GM08714 (cell line): ENCODE data around the gene WNK2.

Experiments used
- H3K4me3 ChIP-seq: fragments of 200-500 bp; sonication (Bioruptor generic); 2 replicates; pipeline ENCODE4 v1.5.1; 2014; ENCODE audit warnings: mild to moderate bottlenecking, low read length, inconsistent platforms
- ZNF274 ChIP-seq: IDR thresholded peaks from 2 replicates; pipeline ENCODE4 v1.6.1; 2012; ENCODE audit warnings: mild to moderate bottlenecking, low read depth, low read length

The WNK2 gene

DNA sequence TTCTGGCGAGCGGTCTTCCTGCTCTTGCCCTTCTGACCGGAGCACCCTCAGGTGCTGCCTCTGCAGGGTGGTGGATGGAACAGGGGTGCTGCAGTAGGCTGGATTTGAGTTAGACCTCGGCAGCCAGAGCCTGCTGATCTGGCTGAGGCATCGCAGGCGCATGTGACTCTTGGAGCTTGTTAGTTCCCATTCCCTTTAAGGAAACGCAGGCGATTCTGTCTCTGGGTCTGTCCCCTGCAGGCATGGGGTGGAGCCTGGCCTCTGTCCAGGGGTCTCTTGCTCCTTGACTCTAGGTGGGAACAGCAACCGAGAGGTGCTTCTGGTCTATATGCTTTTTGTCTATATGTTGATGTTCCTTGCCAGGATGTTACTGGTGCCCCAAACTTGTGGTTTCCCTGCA is 3.1 kb downstream of the WNK2 start:
- TF ChIP-seq ZNF274 = no peak
- H3K4me3 ChIP-seq = no peak overlapping the region

DNA sequence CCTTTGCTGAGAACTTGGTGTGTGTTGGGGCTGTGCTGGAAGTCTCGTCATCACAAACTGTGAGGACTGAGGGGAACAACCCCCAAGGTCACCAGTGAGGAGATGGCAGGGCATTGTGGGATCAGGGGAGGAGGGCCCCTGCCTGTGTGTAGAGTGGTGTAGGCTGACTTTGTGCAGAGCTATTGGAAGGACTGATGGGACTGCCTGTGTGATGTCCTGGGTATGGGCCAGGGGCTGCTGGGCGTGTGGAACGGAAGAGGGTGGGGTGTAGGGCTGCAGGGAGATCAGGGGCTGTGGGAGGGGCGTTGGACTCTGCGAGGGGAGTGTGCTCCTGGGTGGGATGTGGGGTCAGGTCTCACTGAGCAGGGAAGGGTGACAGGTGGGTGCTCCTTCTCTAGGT is 3.6 kb downstream of the WNK2 start:
- TF ChIP-seq ZNF274 = no peak
- no peak overlapping the region for H3K4me3 ChIP-seq

DNA sequence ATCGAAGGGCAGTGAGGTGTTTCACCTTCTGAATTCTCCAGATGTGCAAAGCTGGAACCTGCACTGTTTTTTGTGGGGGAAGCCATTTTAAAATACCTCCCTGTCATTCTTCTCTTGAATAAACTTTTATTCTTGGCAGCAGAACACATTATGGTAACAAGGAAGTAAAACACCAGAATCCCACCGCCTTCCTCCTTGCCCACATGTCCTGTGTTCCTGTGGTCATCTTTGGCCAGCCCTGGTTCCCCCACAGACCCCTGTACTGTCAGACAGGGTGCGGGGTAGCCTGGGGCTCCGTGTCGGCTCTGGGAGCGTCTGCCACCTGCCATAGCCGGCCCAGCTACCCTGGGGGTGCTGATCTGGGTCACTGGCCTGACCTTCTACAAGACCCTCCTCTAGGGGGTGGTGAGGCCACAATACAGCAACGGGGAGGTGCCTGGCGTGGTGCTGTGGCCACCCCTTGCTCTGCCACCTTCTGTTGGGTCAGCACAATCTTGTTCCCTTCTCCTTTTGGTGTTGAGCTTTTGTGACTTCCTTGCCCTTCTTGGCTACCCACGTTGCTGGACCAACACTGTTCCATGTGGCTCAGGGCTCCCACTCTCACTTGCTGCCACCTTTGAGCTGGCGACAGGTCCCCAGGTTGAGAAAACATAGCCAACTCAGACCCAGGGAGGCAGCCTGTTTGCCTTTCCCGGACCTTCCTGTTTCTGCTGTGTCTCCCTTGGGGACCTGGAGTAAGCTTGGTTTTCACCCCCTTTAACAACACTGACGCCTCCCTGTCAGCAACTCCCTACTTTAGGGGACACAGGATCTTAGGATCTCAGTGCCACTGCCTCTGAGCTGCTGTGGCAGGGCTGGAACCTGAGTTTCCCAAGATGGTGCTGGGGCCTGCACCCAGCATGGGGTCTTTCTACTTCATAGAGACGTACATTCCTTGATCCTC is 4.8 kb downstream of the WNK2 start:
- H3K4me3 ChIP-seq = no peak overlapping the region
- TF ChIP-seq ZNF274 = no peak

DNA sequence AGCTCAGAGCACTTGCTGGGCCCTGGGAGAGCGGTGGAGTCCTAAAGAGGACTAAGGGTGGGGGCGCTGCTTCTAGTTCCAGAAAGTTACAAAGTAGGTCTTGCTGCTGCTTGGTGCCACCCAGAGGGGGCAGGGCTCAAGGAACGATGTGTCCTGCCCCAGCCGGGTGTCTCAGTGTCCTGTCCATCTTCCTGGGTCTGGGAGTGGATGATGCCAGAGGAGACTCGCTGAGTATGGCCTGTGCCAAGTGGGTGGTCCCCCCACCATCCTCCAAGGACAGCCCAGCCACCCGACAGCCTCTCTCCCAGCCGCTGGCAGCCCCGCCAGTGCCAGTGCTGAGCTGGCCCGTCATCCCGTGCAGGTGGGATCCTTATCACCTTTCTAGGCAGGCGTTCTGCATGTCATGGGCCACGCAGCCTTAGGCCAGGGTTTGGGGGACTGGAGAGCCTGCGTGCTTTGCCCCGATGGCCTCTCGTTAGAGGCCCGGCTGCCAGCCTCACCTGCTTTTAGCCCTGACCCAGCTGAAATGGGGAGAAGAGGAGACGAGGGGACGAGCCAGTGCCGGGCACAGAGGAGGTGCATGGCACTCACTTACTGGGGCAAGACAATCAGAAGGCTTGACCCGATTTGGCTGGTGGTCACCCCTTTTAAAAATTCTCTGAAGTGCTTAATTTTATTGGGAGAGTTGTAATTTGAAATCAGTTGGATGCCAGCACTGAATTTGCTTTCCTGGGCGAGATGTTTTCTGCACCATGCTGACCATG is 5.6 kb downstream of the WNK2 start:
- H3K4me3 ChIP-seq = no peak overlapping the region
- no peak for TF ChIP-seq ZNF274

- TF ChIP-seq ZNF274 = no peak
- no peak overlapping the region for H3K4me3 ChIP-seq
Measured at GRCh38 chr9:93190133-93190525, 6.2 kb downstream of the WNK2 start.

DNA sequence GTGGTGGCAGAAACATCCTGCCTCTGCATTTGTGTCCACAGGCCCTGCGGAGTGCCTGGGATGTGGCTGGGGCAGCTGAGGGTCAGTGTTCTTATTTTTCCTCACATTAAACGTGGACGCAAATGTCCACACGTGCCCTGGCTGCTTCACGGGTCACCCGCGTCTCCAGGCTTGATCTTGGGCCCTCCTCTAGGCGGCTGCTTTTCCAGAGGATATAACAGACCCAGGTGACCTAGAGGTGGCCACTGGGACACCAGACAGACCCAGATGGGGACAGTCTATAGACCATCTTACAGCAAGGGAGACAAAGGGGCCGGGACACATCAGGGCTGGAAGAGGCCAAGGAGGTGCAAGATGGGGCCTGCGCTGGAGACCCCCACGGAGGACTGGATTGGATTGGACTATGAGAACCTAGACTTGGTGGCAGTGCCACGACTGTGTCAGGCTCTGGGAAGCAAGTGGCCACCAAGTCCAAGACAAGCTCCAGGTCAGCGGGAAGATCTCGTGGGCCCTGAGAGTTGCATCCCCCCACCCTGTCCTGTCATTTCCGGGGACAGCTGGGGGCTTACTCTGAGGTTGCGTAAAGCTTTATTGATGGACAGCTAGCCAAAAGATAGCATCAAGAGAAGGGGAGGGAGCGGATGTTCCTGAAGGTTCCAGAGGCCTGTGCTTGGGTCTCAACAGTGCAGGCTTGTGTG is 6.9 kb downstream of the WNK2 start:
- no peak overlapping the region for H3K4me3 ChIP-seq
- no peak for TF ChIP-seq ZNF274

DNA sequence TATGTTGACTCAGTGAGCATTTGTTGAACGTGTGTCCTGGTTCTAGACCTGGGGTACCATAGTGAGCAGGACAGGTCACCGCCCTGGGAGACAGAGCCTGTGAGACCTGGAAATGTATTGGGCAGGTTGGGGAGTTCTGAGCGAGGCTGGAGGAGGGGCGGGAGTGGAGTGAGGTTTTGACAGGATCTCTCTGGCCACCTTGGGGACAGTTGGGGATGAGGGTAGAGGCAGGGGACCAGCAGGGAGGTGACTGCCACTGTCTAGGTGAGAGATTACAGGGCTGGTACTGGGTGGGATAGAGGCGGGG is 7.4 kb downstream of the WNK2 start:
- H3K4me3 ChIP-seq = no peak overlapping the region
- TF ChIP-seq ZNF274 = no peak

DNA sequence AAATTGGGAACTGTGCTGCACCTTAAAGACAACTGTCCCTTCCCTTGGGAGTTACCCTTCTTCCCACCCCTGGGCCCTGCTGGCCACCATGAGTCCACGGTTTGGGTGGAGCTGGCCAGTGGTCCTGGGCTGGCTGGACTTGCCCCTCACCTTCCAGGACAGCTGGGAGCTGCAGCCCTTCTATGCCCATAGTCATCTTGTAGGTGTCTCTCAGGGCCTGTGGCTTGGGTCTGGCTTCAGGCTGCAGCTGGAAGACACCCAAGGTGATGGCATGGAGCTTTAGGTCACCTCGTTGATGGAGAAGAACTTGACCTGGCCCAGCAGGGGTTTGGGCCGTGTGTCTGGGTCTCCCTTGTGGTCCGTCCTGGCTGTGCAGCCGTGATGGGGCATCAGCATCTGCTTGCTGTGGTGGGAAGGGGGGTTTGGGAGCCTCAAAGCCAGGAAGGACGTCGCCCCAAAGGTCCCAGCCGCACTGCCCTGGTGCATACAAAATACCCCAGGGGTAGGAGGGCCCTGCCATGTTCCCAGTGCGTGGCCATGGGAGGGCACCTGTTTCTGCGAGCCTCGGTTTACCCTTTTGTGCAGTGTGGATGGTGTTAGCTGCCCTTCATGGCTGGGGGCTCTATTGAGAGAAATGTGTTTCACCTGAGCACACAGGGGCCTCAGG is 8.9 kb downstream of the WNK2 start:
- no peak overlapping the region for H3K4me3 ChIP-seq
- TF ChIP-seq ZNF274 = no peak

DNA sequence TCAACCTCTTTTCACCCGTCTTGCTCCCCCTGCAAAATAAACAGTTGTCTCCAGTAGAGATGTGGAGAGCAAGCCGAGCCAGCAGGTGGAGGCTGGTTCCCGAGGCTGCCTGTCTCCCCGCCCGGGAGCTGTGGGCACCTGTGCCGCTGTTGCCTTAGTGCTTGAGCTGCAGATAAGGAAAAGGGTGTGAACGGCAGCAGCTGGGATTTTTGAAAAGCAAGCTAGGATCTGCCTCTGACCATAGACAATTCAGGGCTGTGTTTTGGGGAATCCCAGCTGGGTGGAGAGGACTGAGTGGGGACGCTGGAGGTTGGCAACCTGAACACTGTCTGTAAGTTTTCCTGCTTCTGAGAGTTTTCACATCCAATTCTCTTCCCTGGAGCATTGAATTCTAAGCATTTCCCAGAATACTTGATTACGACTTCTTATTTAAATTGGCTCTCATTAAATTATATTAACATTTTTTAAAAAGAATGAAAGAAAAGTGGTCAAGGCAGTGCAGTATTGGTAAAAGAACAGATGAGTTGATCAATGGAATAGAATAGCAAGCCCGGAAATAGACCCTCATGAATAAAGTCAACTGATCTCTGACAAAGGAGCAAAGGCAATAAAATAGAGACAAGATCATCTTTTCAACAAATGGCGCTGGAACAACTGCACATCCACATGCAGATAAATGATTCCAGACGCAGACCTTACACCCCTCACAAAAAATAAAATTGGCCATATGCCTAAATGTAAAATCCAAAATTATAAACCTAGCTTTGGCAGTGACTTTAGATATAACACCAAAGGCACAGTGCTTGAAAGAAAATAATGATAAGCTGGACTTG is 9.7 kb downstream of the WNK2 start:
- TF ChIP-seq ZNF274 = no peak
- H3K4me3 ChIP-seq = no peak overlapping the region

GRCh38 chr9:93194221-93194625 is 10.3 kb downstream of the WNK2 start:
- H3K4me3 ChIP-seq = no peak overlapping the region
- no peak for TF ChIP-seq ZNF274

- no peak for TF ChIP-seq ZNF274
- H3K4me3 ChIP-seq = no peak overlapping the region
Measured at GRCh38 chr9:93194641-93195040, 10.7 kb downstream of the WNK2 start.

GRCh38 chr9:93196096-93197055 is 12.4 kb downstream of the WNK2 start:
- no peak overlapping the region for H3K4me3 ChIP-seq
- TF ChIP-seq ZNF274 = no peak
